LNCAP (cell line): ENCODE measurements around the gene ATP11B.

Experiments
- CTCF ChIP-seq: fragments of 450-650 bp; IDR thresholded peaks from 2 replicates; pipeline ENCODE4 v1.5.1; 2017; ENCODE audit warnings: mild to moderate bottlenecking

The ATP11B gene

GRCh38 chr3:182892226-182892625, 98.9 kb downstream of the ATP11B start:
- TF ChIP-seq CTCF = no peak

GRCh38 chr3:182895513-182896112, 102.3 kb downstream of the ATP11B start:
- TF ChIP-seq CTCF = no peak

GRCh38 chr3:182896553-182896952, 103.2 kb downstream of the ATP11B start:
- no peak for TF ChIP-seq CTCF

- no peak for TF ChIP-seq CTCF
These were observed 108.9 kb downstream of the ATP11B start for GRCh38 chr3:182902236-182902635.

GRCh38 chr3:182904164-182904563, 110.9 kb downstream of the ATP11B start:
- no peak for TF ChIP-seq CTCF

- no peak for TF ChIP-seq CTCF
These were observed 112.3 kb downstream of the ATP11B start for GRCh38 chr3:182905623-182906022.

GRCh38 chr3:182906036-182906435, 112.7 kb downstream of the ATP11B start:
- no peak for TF ChIP-seq CTCF

GRCh38 chr3:182908471-182908870, 115.2 kb downstream of the ATP11B start:
- TF ChIP-seq CTCF = no peak
